SH-SY5Y (cell line): ENCODE measurements around the gene TPCN1.

Experiments
- GATA2 ChIP-seq: IDR thresholded peaks from 2 replicates; pipeline ENCODE4 v1.6.1; 2011; ENCODE audit warnings: mild to moderate bottlenecking, low read depth, low read length
- GATA3 ChIP-seq: IDR thresholded peaks from 2 replicates; pipeline ENCODE4 v1.6.1; 2011; ENCODE audit warnings: low read depth, mild to moderate bottlenecking, low read length, moderate library complexity

DNA sequence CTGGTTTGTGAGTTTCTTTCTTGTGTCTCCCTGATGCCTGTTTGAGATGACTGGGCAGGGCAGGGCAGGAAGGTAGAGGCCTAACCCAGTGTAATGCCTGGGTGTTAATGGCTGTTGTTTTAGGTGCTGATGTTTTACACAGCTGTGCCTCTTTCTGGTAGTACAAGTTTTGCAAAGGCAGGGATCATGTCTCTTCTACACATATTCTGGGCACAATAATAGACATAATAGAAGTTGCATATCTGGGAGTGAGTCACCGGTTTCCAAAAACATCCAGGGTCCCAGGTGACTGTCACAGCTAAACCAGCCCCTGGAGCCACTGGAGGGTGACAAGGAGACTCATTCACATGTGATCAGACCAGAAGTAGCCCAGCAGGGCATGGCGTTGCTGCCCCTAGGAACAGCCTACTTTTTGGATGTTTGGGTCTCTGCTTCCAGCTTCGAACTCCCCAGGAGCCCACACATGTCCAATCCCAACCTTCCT lies 18.1 kb downstream of the TPCN1 start:
- no peak for TF ChIP-seq GATA3
- TF ChIP-seq GATA2: no peak
